SK-N-SH (cell line): ENCODE measurements around the gene TRIML1. TPM values are rescaled to one million over a fixed set of nuclear protein-coding genes. Genes with fewer than 3 reads are reported as not detected.

Experiments used
- CTCF ChIA-PET: fragments of 300-600, 350-600 bp; formaldehyde crosslinking; extraction: SDS; loops from one replicate; lab custom pipeline; 2021; lab: Yijun Ruan, JAX
- POLR2A ChIA-PET: fragments of 350-600 bp; sonication (Branson Sonifier 250); formaldehyde crosslinking; extraction: SDS; loops from one replicate; lab custom pipeline; 2020; ENCODE audit warnings: antibody characterized with exemption, inconsistent platforms; lab: Yijun Ruan, JAX
- DNase-seq: peaks from one replicate; pipeline ENCODE4 v3.0.0; 2012
- H2AFZ ChIP-seq: fragments of 200-600 bp; sonication (generic); 2 replicates; pipeline ENCODE4 v1.8.1; 2016; ENCODE audit warnings: antibody characterized with exemption, mild to moderate bottlenecking, low read depth
- H3F3A ChIP-seq: fragments of 200-600 bp; sonication (generic); replicated peaks from 2 replicates; pipeline ENCODE3; 2016; ENCODE audit warnings: antibody characterized with exemption, mild to moderate bottlenecking; ENCODE audit not compliant: insufficient read depth
- H3K27ac ChIP-seq, 2 experiments: fragments of 200-500 bp in 1 of 2; fragments of 200-600 bp in 1 of 2; sonication (Bioruptor generic) in 1 of 2; sonication (generic), shearing (Covaris generic) in 1 of 2; 2 replicates each; pipeline versions ENCODE4 v1.5.1 to v1.6.1; 2014 to 2016; ENCODE audit warnings: low read depth in 2 of 2, inconsistent platforms in 1 of 2, low read length in 1 of 2, mild to moderate bottlenecking in 1 of 2, mixed read lengths in 1 of 2
- H3K27me3 ChIP-seq: fragments of 200-600 bp; sonication (generic), shearing (Covaris generic); 2 replicates; pipeline ENCODE4 v1.6.1; 2016; ENCODE audit warnings: mixed run types; ENCODE audit not compliant: insufficient read depth
- H3K36me3 ChIP-seq, 2 experiments: fragments of 200-500 bp in 1 of 2; fragments of 200-600 bp in 1 of 2; sonication (Bioruptor generic) in 1 of 2; sonication (generic) in 1 of 2; replicated peaks in 1 of 2; 2 replicates each; pipeline versions ENCODE3 to v1.5.1; 2014 to 2016; ENCODE audit warnings: low read length in 1 of 2, mild to moderate bottlenecking in 1 of 2; ENCODE audit not compliant: insufficient read depth in 2 of 2, control insufficient read depth in 1 of 2
- H3K4me1 ChIP-seq, 2 experiments: fragments of 200-500 bp in 1 of 2; fragments of 200-600 bp in 1 of 2; sonication (Bioruptor generic) in 1 of 2; sonication (generic), shearing (Covaris generic) in 1 of 2; 2 replicates each; pipeline versions ENCODE4 v1.5.1 to v1.6.1; 2014 to 2016; ENCODE audit warnings: low read depth in 1 of 2, low read length in 1 of 2, mixed run types in 1 of 2; ENCODE audit not compliant: insufficient read depth in 2 of 2, control insufficient read depth in 1 of 2
- H3K4me2 ChIP-seq: fragments of 200-600 bp; sonication (generic), shearing (Covaris generic); 2 replicates; pipeline ENCODE4 v1.6.1; 2017; ENCODE audit warnings: mixed run types
- H3K4me3 ChIP-seq, 2 experiments: fragments of 200-500 bp in 1 of 2; fragments of 200-600 bp in 1 of 2; sonication (Bioruptor generic) in 1 of 2; sonication (generic), shearing (Covaris generic) in 1 of 2; 2 replicates each; pipeline versions ENCODE4 v1.5.1 to v1.8.1; 2014 to 2016; ENCODE audit warnings: low read depth in 2 of 2, inconsistent platforms in 1 of 2, low read length in 1 of 2, mild to moderate bottlenecking in 1 of 2, mixed read lengths in 1 of 2, moderate library complexity in 1 of 2
- H3K79me2 ChIP-seq: fragments of 200-600 bp; sonication (generic); 2 replicates; pipeline ENCODE4 v1.8.1; 2017; ENCODE audit warnings: mild to moderate bottlenecking; ENCODE audit not compliant: insufficient read depth
- H3K9ac ChIP-seq: fragments of 200-600 bp; sonication (generic); 2 replicates; pipeline ENCODE4 v1.6.1; 2017; ENCODE audit warnings: mixed run types
- H3K9me2 ChIP-seq: fragments of 200-600 bp; sonication (generic); 2 replicates; pipeline ENCODE4 v1.6.1; 2017; ENCODE audit warnings: mixed run types
- H3K9me3 ChIP-seq: fragments of 200-600 bp; sonication (generic); 2 replicates; pipeline ENCODE4 v1.6.1; 2017; ENCODE audit warnings: mixed run types, mild to moderate bottlenecking, moderate library complexity
- H4K20me1 ChIP-seq: fragments of 200-600 bp; sonication (generic); 2 replicates; pipeline ENCODE4 v1.6.1; 2017; ENCODE audit warnings: mild to moderate bottlenecking, mixed run types; ENCODE audit not compliant: insufficient read depth
- CHD2 ChIP-seq: fragments of 150-350 bp; IDR thresholded peaks from 2 replicates; pipeline ENCODE4 v1.6.1; 2018; ENCODE audit warnings: low read length; ENCODE audit not compliant: partially characterized antibody
- ELF1 ChIP-seq: IDR thresholded peaks from 2 replicates; pipeline ENCODE4 v1.4.0; 2012
- EP300 ChIP-seq, 2 experiments: IDR thresholded peaks; 2 replicates each; pipeline versions ENCODE4 v1.4.0 to v1.6.1; 2012; ENCODE audit warnings: borderline replicate concordance in 1 of 2, low read depth in 1 of 2, low read length in 1 of 2
- EZH2phosphoT487 ChIP-seq: fragments of 200-600 bp; sonication (generic); IDR thresholded peaks from 2 replicates; pipeline ENCODE4 v1.6.1; 2017; ENCODE audit warnings: low read depth, mixed run types, mild to moderate bottlenecking, antibody characterized with exemption, moderate library complexity, borderline replicate concordance
- FOSL2 ChIP-seq: IDR thresholded peaks from 2 replicates; pipeline ENCODE4 v1.4.0; 2012; ENCODE audit warnings: low read depth, mild to moderate bottlenecking, moderate library complexity, borderline replicate concordance
- FOXJ3 ChIP-seq: sonication (generic); formaldehyde crosslinking; IDR thresholded peaks from 2 replicates; pipeline ENCODE4 v1.5.1; 2020; ENCODE audit warnings: mild to moderate bottlenecking, missing genetic modification reagents
- GABPA ChIP-seq: IDR thresholded peaks from 2 replicates; pipeline ENCODE4 v1.4.0; 2012; ENCODE audit warnings: low read depth, mild to moderate bottlenecking
- GATA2 ChIP-seq: sonication (generic); formaldehyde crosslinking; IDR thresholded peaks from 2 replicates; pipeline ENCODE4 v1.5.0; 2020; ENCODE audit warnings: mild to moderate bottlenecking, missing genetic modification reagents
- MEF2A ChIP-seq: IDR thresholded peaks from 2 replicates; pipeline ENCODE4 v1.4.0; 2012; ENCODE audit warnings: low read depth, borderline replicate concordance
- MXI1 ChIP-seq: IDR thresholded peaks from 2 replicates; pipeline ENCODE4 v1.6.1; 2012; ENCODE audit warnings: mild to moderate bottlenecking, low read depth, low read length, improper control_type of control experiment
- NFIC ChIP-seq: IDR thresholded peaks from 2 replicates; pipeline ENCODE4 v1.4.0; 2012; ENCODE audit warnings: borderline replicate concordance
- NRF1 ChIP-seq: IDR thresholded peaks from 2 replicates; pipeline ENCODE4 v1.6.1; 2012; ENCODE audit warnings: low read depth, mild to moderate bottlenecking, low read length
- RAD21 ChIP-seq: IDR thresholded peaks from 2 replicates; pipeline ENCODE4 v1.6.1; 2012; ENCODE audit warnings: mild to moderate bottlenecking, low read length
- RXRA ChIP-seq: IDR thresholded peaks from 2 replicates; pipeline ENCODE4 v1.4.0; 2012; ENCODE audit warnings: low read depth, mild to moderate bottlenecking, borderline replicate concordance
- SMC3 ChIP-seq: IDR thresholded peaks from 2 replicates; pipeline ENCODE4 v1.6.1; 2012; ENCODE audit warnings: low read depth, low read length, improper control_type of control experiment
- TAF1 ChIP-seq: IDR thresholded peaks from 2 replicates; pipeline ENCODE4 v1.6.1; 2012; ENCODE audit warnings: low read depth, mild to moderate bottlenecking, low read length, moderate library complexity, borderline replicate concordance
- TCF12 ChIP-seq: IDR thresholded peaks from 2 replicates; pipeline ENCODE4 v1.4.0; 2012
- YY1 ChIP-seq: IDR thresholded peaks from 2 replicates; pipeline ENCODE4 v1.4.0; 2012; ENCODE audit warnings: low read depth, mild to moderate bottlenecking
- WGBS: methylation state at CpG from one replicate; pipeline ENCODE4 v1.1.6; 2017; ENCODE audit warnings: low lambda C conversion rate; 5-methylcytosine and 5-hydroxymethylcytosine counted together
- polyA plus RNA-seq, 3 experiments: library from polyadenylated mRNA; depleted of rRNA; stranded (reverse); fragments of >200 nt; gene quantifications; 2 replicates each; pipeline ENCODE4 v1.2.3, GENCODE V29; 2012
- TF ChIP-seq, protein P1 (sequence below): fragments of 150-350 bp; IDR thresholded peaks from 2 replicates; pipeline ENCODE4 v1.6.1; 2017; ENCODE audit warnings: antibody characterized with exemption, low read length, low read depth, borderline replicate concordance
- TF ChIP-seq, protein P2 (sequence below): IDR thresholded peaks from 2 replicates; pipeline ENCODE4 v1.4.0; 2012; ENCODE audit warnings: low read depth
- TF ChIP-seq, protein P3 (sequence below): fragments of 150-350 bp; IDR thresholded peaks from 2 replicates; pipeline ENCODE4 v1.6.1; 2016; ENCODE audit warnings: mild to moderate bottlenecking, low read depth, low read length

The TRIML1 gene
- polyA plus RNA-seq, 1 of the 3 experiments (the other 2 are of a cell fraction): not detected

DNA sequence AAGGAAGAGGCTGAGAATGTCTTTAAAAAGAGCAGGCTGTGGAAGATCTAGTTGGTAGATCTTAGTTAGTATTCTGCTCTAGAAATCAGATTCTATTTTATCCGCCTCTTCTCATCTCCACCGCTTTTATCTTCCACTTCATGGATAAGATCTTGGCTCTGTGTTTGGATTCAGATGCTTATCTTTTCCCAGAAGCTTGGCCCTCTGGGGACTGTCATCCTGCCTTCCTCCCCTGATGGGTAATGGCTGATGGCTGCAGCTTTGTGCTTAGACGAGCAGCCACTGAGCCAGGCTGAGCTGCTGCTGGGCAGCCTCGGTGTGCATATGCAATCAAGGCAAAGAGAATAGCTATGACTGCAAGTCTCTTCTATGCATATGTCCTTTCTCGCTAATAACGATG is 23.5 kb downstream of the TRIML1 start:
- Histone ChIP-seq H4K20me1 (no peaks in the 10 kb centered on the region), H3K9ac (no peak overlapping the region), H3K79me2 (no peaks in the 10 kb centered on the region), H3K4me3 (no peak overlapping the region), H3K9me2 (no peaks in the 10 kb centered on the region), H3K36me3 (no peaks in the 10 kb centered on the region), H3K9me3 (no peaks in the 10 kb centered on the region), H3F3A (no peaks in the 10 kb centered on the region), H3K4me2 (no peak overlapping the region), H3K27me3 (no peaks in the 10 kb centered on the region), H3K27ac (no peak overlapping the region), H3K4me1 (peaks cover 0 to 6% of the 10 kb centered on the region in 2 experiments; a peak in 1 of 4 replicates), H2AFZ (no peak overlapping the region)
- 41% methylated on average over 6 of the region's 6 CpGs for WGBS
- POLR2A ChIA-PET: no interaction called here
- TF ChIP-seq GATA2 (CRISPR knock-in tag) (peak; percentile 65), ELF1 (no peak), RAD21 (no peak), EP300 (IDR thresholded peaks at IDR 0.05; ENCODE audit: borderline replicate concordance in 1 of 2, low read depth in 1 of 2, low read length in 1 of 2) (peak in 1 of 2 experiments; percentile 70; a peak in 2 of 4 replicates)
- TF ChIP-seq, protein P1, sequence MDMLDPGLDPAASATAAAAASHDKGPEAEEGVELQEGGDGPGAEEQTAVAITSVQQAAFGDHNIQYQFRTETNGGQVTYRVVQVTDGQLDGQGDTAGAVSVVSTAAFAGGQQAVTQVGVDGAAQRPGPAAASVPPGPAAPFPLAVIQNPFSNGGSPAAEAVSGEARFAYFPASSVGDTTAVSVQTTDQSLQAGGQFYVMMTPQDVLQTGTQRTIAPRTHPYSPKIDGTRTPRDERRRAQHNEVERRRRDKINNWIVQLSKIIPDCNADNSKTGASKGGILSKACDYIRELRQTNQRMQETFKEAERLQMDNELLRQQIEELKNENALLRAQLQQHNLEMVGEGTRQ: no peak
- CTCF ChIA-PET: no interaction called here
- DNase-seq: peak; percentile 20

DNA sequence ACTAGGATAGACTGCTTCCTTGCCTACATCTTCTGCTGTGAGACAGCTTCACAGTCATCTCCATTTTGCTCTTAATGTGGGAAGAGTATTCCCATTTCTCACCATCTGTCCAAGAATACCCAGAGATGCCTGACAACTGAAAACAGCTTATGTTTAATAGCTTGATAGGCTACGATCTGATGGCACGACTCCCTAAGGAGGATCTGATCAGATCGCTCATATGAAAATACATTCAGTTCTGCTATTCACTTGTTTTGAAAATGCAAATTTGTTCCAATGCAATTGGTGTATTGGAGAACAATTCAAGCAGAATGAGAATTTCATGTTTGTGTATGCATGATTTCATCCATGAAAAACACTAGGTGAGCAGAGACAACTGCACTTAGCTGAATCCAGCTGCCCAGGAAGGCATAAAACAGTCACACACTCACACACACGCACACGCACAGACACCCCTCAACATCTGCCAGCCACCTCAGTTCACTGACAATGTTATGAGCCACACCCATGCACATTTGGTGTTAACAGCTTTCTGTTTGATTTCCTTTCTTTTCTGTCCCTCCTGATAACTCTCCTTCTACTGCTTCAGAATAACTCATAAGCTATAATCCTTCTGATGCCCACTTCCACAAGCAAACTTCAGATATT is 29.6 kb downstream of the TRIML1 start:
- Histone ChIP-seq H3K4me3 (no peak overlapping the region), H3K9me3 (no peaks in the 10 kb centered on the region), H3K36me3 (no peaks in the 10 kb centered on the region), H3K27ac (no peak overlapping the region)
- TF ChIP-seq TAF1: no peak
- no peak for TF ChIP-seq NFIC
- TF ChIP-seq, protein P2, sequence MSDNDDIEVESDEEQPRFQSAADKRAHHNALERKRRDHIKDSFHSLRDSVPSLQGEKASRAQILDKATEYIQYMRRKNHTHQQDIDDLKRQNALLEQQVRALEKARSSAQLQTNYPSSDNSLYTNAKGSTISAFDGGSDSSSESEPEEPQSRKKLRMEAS: no peak
- TF ChIP-seq MXI1: no peak
- TF ChIP-seq CHD2: no peak
- no peak for TF ChIP-seq RXRA
- TF ChIP-seq TCF12: no peak
- no peak for TF ChIP-seq YY1
- TF ChIP-seq, protein P3, sequence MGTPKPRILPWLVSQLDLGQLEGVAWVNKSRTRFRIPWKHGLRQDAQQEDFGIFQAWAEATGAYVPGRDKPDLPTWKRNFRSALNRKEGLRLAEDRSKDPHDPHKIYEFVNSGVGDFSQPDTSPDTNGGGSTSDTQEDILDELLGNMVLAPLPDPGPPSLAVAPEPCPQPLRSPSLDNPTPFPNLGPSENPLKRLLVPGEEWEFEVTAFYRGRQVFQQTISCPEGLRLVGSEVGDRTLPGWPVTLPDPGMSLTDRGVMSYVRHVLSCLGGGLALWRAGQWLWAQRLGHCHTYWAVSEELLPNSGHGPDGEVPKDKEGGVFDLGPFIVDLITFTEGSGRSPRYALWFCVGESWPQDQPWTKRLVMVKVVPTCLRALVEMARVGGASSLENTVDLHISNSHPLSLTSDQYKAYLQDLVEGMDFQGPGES: no peak
- TF ChIP-seq FOSL2: no peak
- TF ChIP-seq GABPA: no peak
- no peak for TF ChIP-seq SMC3
- TF ChIP-seq EZH2phosphoT487: no peak
- TF ChIP-seq NRF1: no peak
- TF ChIP-seq MEF2A: no peak
- no peak for TF ChIP-seq RAD21
- no peak for TF ChIP-seq FOXJ3 (CRISPR knock-in tag)
- TF ChIP-seq, all 33 proteins: peak for 0
- no peaks in the 10 kb centered on the region for H3K79me2 ChIP-seq
- H3F3A ChIP-seq: no peaks in the 10 kb centered on the region
- CTCF ChIA-PET: no interaction called here
- no peak overlapping the region for H3K4me2 ChIP-seq
- no peaks in the 10 kb centered on the region for H3K9me2 ChIP-seq
- H3K9ac ChIP-seq: no peak overlapping the region
- WGBS: 35% methylated on average over 5 of the region's 5 CpGs
- H4K20me1 ChIP-seq: no peaks in the 10 kb centered on the region
- DNase-seq: no peak
- H2AFZ ChIP-seq: no peak overlapping the region
- H3K27me3 ChIP-seq: no peaks in the 10 kb centered on the region
- no peaks in the 10 kb centered on the region for H3K4me1 ChIP-seq
- POLR2A ChIA-PET: no interaction called here
